Thyroid gland (tissue), 4 donors: ENCODE results near the gene MINDY4B.

Source experiments
- POLR2A ChIP-seq, 2 donors: fragments of 450-650 bp; IDR thresholded peaks; one replicate each; pipeline ENCODE4 v1.6.1; 2017; ENCODE audit warnings: antibody characterized with exemption in 2 of 2, mild to moderate bottlenecking in 2 of 2, moderate library complexity in 1 of 2
- TF ChIP-seq, protein P1 (sequence below), 6 experiments: fragments of 200-600 bp in 3 of 6; fragments of 450-650 bp in 3 of 6; sonication (generic) in 3 of 6; IDR thresholded peaks; one replicate each; pipeline ENCODE4 v1.5.1; 2016 to 2019; ENCODE audit warnings: antibody characterized with exemption in 6 of 6, mild to moderate bottlenecking in 2 of 6, inconsistent platforms in 1 of 6, moderate library complexity in 1 of 6

DNA sequence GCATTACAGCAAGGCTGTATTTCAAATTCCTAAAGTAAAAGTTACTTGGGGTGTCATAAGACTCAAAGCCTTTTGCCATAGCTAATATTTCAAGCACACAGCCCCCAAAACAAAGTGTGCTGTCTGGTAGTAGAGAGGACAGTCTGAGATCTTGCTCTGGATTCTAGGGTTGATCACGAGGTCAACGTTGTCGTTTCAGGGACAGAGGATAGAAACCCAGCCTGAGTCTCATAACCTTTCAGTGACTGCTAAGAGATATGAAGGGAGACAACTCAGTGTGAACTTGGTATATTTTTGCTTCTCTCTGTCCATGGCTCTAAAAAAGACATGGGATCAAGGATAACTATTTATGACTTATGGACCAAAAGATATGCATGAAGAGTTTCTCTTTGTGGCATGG lies 25.6 kb upstream of the MINDY4B start:
- TF ChIP-seq POLR2A (IDR thresholded peaks at IDR 0.05) = no peak
- TF ChIP-seq, protein P1, sequence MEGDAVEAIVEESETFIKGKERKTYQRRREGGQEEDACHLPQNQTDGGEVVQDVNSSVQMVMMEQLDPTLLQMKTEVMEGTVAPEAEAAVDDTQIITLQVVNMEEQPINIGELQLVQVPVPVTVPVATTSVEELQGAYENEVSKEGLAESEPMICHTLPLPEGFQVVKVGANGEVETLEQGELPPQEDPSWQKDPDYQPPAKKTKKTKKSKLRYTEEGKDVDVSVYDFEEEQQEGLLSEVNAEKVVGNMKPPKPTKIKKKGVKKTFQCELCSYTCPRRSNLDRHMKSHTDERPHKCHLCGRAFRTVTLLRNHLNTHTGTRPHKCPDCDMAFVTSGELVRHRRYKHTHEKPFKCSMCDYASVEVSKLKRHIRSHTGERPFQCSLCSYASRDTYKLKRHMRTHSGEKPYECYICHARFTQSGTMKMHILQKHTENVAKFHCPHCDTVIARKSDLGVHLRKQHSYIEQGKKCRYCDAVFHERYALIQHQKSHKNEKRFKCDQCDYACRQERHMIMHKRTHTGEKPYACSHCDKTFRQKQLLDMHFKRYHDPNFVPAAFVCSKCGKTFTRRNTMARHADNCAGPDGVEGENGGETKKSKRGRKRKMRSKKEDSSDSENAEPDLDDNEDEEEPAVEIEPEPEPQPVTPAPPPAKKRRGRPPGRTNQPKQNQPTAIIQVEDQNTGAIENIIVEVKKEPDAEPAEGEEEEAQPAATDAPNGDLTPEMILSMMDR (IDR thresholded peaks at IDR 0.05) = no peak
